Kidney tubule cell (primary cell): ENCODE measurements around the gene MAGEA3.
"Not testable (repeated sequence)": the region's sequence is repeated elsewhere in the genome, so short reads cannot be mapped to it uniquely, and the experiment has no call there.

Experiments used
- DNase-seq: peaks from one replicate; pipeline ENCODE4 v3.0.0-alpha.2; 2018; ENCODE audit warnings: low spot score

The MAGEA3 gene

DNA sequence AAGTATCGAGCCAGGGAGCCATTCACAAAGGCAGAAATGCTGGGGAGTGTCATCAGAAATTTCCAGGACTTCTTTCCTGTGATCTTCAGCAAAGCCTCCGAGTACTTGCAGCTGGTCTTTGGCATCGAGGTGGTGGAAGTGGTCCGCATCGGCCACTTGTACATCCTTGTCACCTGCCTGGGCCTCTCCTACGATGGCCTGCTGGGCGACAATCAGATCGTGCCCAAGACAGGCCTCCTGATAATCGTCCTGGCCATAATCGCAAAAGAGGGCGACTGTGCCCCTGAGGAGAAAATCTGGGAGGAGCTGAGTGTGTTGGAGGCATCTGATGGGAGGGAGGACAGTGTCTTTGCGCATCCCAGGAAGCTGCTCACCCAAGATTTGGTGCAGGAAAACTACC, 37.9 kb downstream of the MAGEA3 start:
- not testable (repeated sequence) for DNase-seq

DNA sequence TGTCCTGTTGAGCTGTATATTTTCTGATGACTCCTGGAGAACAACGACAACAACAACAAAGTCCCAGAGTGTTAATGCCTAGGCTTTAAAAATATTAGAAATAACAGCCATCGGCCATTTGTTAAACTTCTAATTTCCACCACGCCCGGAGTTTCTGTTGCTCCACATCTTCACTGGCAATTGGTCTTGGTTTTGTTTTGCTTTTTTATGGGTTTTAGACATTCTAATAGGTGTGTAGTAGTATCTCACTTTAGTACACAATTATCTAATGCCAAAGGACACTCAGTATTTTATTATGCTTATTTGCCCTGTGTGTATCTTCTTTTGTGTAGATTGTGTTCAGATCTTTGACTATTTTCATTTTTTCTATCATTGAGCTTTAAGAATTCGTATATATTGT, 40.0 kb downstream of the MAGEA3 start:
- DNase-seq: no peak
